ENCODE data around the gene TRIP6.
"Not testable (repeated sequence)": the region's sequence is repeated elsewhere in the genome, so short reads cannot be mapped to it uniquely, and the experiment has no call there.

The TRIP6 gene

DNA sequence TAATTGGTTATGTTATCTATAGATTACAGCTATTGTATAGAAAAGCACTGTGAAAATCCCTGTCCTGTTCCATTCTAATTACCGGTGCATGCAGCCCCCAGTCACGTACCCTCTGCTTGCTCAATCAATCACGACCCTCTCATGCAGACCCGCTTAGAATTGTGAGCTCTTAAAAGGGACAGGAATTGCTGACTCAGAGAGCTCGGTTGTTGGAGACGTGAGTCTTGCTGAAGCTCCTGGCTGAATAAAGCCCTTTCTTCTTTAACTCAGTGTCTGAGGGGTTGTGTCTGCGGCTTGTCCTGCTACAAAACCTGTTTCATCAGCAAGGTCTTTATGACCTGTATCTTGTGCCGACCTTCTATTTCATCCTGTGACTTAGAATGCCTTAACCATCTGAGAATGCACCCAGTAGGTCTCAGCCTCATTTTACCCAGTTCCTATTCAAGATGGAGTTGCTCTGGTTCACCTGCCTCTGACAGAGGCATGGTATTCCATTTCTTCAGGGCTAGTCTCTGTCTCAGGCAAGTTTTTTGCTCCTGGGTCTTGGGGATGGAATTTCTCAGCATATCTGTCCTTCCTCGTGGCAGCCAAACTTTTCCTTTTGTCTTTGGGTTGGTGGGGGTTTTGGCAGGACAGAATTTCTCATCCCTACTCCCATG lies 52.7 kb downstream of the TRIP6 start:
- not testable (repeated sequence) for DNase-seq

DNA sequence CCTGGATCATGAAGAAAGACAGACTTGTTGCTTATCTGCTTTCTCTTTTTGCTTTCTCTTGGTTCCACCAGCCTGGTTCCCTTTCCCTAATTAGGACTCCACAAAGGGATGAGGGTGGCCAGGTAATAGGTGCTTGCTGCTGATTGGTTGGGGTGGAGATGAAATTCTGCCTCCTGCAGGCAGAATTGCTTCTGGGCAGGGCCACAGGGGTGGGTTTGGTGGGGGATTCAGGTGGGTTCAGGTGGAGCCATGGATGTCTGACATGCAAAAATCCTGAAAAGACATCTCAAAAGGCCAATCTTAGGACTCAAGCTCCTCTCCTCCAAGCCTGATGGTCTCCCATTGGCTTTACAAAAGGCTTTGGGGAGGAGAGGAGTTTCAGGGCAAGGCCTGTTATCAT lies 53.9 kb downstream of the TRIP6 start:
- DNase-seq = no peak

Measured in fibroblast of skin of right biceps (primary cell).